Measurements from ENCODE around the gene TMEM25.

TMEM25 gene

GRCh38 chr11:118570787-118571186 lies 39.8 kb downstream of the TMEM25 start:
- CTCF ChIA-PET = interaction anchor here (0.6 to 0.9 kb wide), 2 partner anchors 8 to 428 kb away, joined by 3 read pairs; no protein-coding TSS in a partner anchor
- POLR2A ChIA-PET = no interaction called here
- Histone ChIP-seq H3K9me3 (ENCODE audit: control insufficient read depth, insufficient read depth, low read depth, low read length) (no peaks in the 10 kb centered on the region), H3K4me1 (ENCODE audit: control insufficient read depth, insufficient read depth, low read length) (no peaks in the 10 kb centered on the region), H3K4me3 (ENCODE audit: low read depth, low read length) (no peak overlapping the region), H3K36me3 (ENCODE audit: control insufficient read depth in 2 of 2, insufficient read depth in 1 of 2, low read length in 2 of 2) (no peaks in the 10 kb centered on the region), H3K27ac (ENCODE audit: extremely low read depth, low read depth, low read length) (no peak overlapping the region)
- TF ChIP-seq ZBTB49 (tag by site-specific recombination; IDR thresholded peaks at IDR 0.05; ENCODE audit: low read depth) (no peak), ZNF660 (tag by site-specific recombination; IDR thresholded peaks at IDR 0.05) (no peak), ZBTB17 (tag by site-specific recombination; IDR thresholded peaks at IDR 0.05) (no peak), HIC1 (tag by site-specific recombination; IDR thresholded peaks at IDR 0.05) (no peak), TSHZ1 (tag by site-specific recombination; IDR thresholded peaks at IDR 0.05; ENCODE audit: borderline replicate concordance) (no peak), ZNF416 (tag by site-specific recombination; IDR thresholded peaks at IDR 0.05) (no peak), ZNF600 (tag by site-specific recombination; IDR thresholded peaks at IDR 0.05) (no peak), ZNF571 (tag by site-specific recombination; IDR thresholded peaks at IDR 0.05) (no peak), WT1 (tag by site-specific recombination; IDR thresholded peaks at IDR 0.05) (no peak), ZSCAN5A (tag by site-specific recombination; IDR thresholded peaks at IDR 0.05) (no peak), ZNF221 (tag by site-specific recombination; IDR thresholded peaks at IDR 0.05; ENCODE audit: borderline replicate concordance) (no peak), REST (tag by site-specific recombination; IDR thresholded peaks at IDR 0.05) (no peak), ZFP37 (tag by site-specific recombination; IDR thresholded peaks at IDR 0.05) (no peak), ZNF701 (tag by site-specific recombination; IDR thresholded peaks at IDR 0.05) (no peak), PRDM4 (tag by site-specific recombination; IDR thresholded peaks at IDR 0.05) (no peak)

All from HEK293 (cell line).